IPS-18a (cell line): ENCODE data around the gene USH1G.
"Not testable (repeated sequence)": the region's sequence is repeated elsewhere in the genome, so short reads cannot be mapped to it uniquely, and the experiment has no call there.

Experiments
- H3K27ac ChIP-seq: one replicate; pipeline ENCODE4 v1.5.1; 2013; ENCODE audit warnings: low read length
- H3K27me3 ChIP-seq: one replicate; pipeline ENCODE4 v1.6.1; 2013; ENCODE audit warnings: mild to moderate bottlenecking, low read length; ENCODE audit not compliant: control insufficient read depth, insufficient read depth
- H3K36me3 ChIP-seq: one replicate; pipeline ENCODE4 v1.6.1; 2013; ENCODE audit warnings: low read depth, low read length; ENCODE audit not compliant: control insufficient read depth
- H3K4me1 ChIP-seq: one replicate; pipeline ENCODE4 v1.6.1; 2013; ENCODE audit warnings: low read depth, low read length; ENCODE audit not compliant: control insufficient read depth
- H3K4me3 ChIP-seq: one replicate; pipeline ENCODE4 v1.5.1; 2013; ENCODE audit warnings: low read length
- H3K9ac ChIP-seq: one replicate; pipeline ENCODE4 v1.6.1; 2013; ENCODE audit warnings: mild to moderate bottlenecking, low read length, moderate library complexity
- H3K9me3 ChIP-seq: one replicate; pipeline ENCODE4 v1.6.1; 2013; ENCODE audit warnings: low read depth, low read length; ENCODE audit not compliant: control insufficient read depth

Gene USH1G

GRCh38 chr17:74909097-74909496, 14.0 kb downstream of the USH1G start:
- H3K36me3 ChIP-seq, H3K9me3 ChIP-seq: not testable (repeated sequence)
- peak overlapping the region; percentile 6 for H3K4me3 ChIP-seq

GRCh38 chr17:74907012-74907411, 16.0 kb downstream of the USH1G start:
- Histone ChIP-seq H3K4me1 (peaks cover 17% of the 10 kb centered on the region), H3K27ac (no peak overlapping the region), H3K4me3 (no peak overlapping the region), H3K27me3 (no peaks in the 10 kb centered on the region), H3K9ac (no peak overlapping the region), H3K9me3 (no peaks in the 10 kb centered on the region), H3K36me3 (no peaks in the 10 kb centered on the region)

More at GRCh38 chr17:74909097-74909496, 14.0 kb downstream of the USH1G start:
- H3K4me1 ChIP-seq, result peaks cover 17% of the 10 kb centered on the region
- not testable (repeated sequence) for H3K9ac ChIP-seq, H3K27ac ChIP-seq, H3K27me3 ChIP-seq

- not testable (repeated sequence) for H3K36me3 ChIP-seq
Measured at GRCh38 chr17:74906214-74906793, 16.8 kb downstream of the USH1G start.

GRCh38 chr17:74904687-74905409, 18.2 kb downstream of the USH1G start:
- H3K27me3 ChIP-seq, result no peaks in the 10 kb centered on the region
- peaks cover 12% of the 10 kb centered on the region for H3K4me1 ChIP-seq
- no peaks in the 10 kb centered on the region for H3K36me3 ChIP-seq
- no peak overlapping the region for H3K4me3 ChIP-seq
- no peak overlapping the region for H3K27ac ChIP-seq
- H3K9me3 ChIP-seq, result no peaks in the 10 kb centered on the region
- no peak overlapping the region for H3K9ac ChIP-seq

More at GRCh38 chr17:74906214-74906793, 16.8 kb downstream of the USH1G start:
- not testable (repeated sequence) for H3K27me3 ChIP-seq, H3K4me3 ChIP-seq, H3K27ac ChIP-seq, H3K9me3 ChIP-seq, H3K9ac ChIP-seq
- peaks cover 17% of the 10 kb centered on the region for H3K4me1 ChIP-seq

- no peak overlapping the region for H3K27ac ChIP-seq
- no peaks in the 10 kb centered on the region for H3K27me3 ChIP-seq
- no peak overlapping the region for H3K9ac ChIP-seq
- no peaks in the 10 kb centered on the region for H3K9me3 ChIP-seq
- peaks cover under 1% of the 10 kb centered on the region for H3K4me1 ChIP-seq
- H3K36me3 ChIP-seq, result no peaks in the 10 kb centered on the region
- H3K4me3 ChIP-seq, result no peak overlapping the region
Measured at GRCh38 chr17:74903671-74904070, 19.4 kb downstream of the USH1G start.

GRCh38 chr17:74903034-74903433, 20.0 kb downstream of the USH1G start:
- Histone ChIP-seq H3K36me3 (no peaks in the 10 kb centered on the region), H3K9me3 (no peaks in the 10 kb centered on the region), H3K4me3 (no peak overlapping the region), H3K9ac (no peak overlapping the region), H3K27me3 (no peaks in the 10 kb centered on the region), H3K4me1 (no peaks in the 10 kb centered on the region), H3K27ac (no peak overlapping the region)

GRCh38 chr17:74901353-74902135, 21.5 kb downstream of the USH1G start:
- Histone ChIP-seq H3K36me3 (no peaks in the 10 kb centered on the region), H3K27me3 (peaks cover 2% of the 10 kb centered on the region), H3K4me1 (no peaks in the 10 kb centered on the region), H3K9ac (no peak overlapping the region), H3K27ac (no peak overlapping the region), H3K4me3 (no peak overlapping the region), H3K9me3 (no peaks in the 10 kb centered on the region)

GRCh38 chr17:74900208-74900607, 22.8 kb downstream of the USH1G start:
- Histone ChIP-seq H3K9me3 (no peaks in the 10 kb centered on the region), H3K4me3 (no peak overlapping the region), H3K4me1 (no peaks in the 10 kb centered on the region), H3K36me3 (no peaks in the 10 kb centered on the region), H3K27me3 (peaks cover 15% of the 10 kb centered on the region), H3K27ac (no peak overlapping the region), H3K9ac (no peak overlapping the region)

GRCh38 chr17:74898376-74898946, 24.6 kb downstream of the USH1G start:
- Histone ChIP-seq H3K4me1 (no peaks in the 10 kb centered on the region), H3K36me3 (no peaks in the 10 kb centered on the region), H3K9me3 (no peaks in the 10 kb centered on the region), H3K4me3 (no peak overlapping the region), H3K27ac (no peak overlapping the region), H3K9ac (no peak overlapping the region), H3K27me3 (peaks cover 33% of the 10 kb centered on the region)

GRCh38 chr17:74893936-74894671, 29.0 kb downstream of the USH1G start:
- no peaks in the 10 kb centered on the region for H3K9me3 ChIP-seq
- H3K4me3 ChIP-seq, result peak overlapping the region; percentile 59
- no peak overlapping the region for H3K9ac ChIP-seq
- no peak overlapping the region for H3K27ac ChIP-seq
- peaks cover 51% of the 10 kb centered on the region for H3K27me3 ChIP-seq
- no peaks in the 10 kb centered on the region for H3K36me3 ChIP-seq
- H3K4me1 ChIP-seq, result no peaks in the 10 kb centered on the region
